Iris pigment epithelial cell (primary cell): Measurements from ENCODE around the gene TUT4.

Source experiments
- DNase-seq: peaks from one replicate; pipeline ENCODE4 v3.0.0-alpha.2; 2011; ENCODE audit warnings: low read depth

The TUT4 gene

DNA sequence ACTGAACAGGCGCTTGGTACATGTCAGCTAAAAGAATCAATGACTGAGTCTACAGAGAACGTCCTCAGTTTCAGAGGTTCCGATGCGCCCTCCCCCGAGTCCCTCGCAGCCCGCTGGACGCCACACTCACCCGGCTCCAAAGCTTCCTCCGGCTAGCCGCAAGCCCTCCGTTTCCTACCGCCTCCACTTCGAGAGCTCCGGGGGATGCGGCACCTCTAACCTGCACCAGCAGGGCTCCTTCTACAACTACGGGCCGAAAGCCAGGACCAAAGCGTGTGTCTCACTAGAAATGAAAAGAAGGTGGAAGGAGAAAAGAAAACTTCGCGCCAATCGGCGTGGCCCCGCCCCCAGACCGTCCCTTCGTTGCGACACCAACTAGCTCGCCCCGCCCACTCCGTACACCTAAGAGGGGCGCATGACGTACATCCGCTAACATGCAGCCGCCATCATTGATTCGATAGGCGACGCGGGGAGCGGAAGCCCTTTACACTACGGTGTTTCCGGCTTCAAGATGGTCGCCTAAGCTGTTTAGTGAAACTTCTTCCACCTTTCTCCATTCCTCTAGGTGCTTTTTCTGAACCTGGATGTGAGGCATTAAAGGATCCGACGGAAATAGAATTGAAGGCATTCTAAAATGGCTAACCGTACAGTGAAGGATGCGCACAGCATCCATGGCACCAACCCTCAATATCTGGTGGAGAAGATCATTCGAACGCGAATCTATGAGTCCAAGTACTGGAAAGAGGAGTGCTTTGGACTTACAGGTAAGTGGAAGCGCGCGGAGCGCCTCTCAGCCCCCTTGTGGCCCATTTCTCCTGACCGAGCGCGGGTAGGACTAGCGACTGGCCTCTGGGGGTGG is 148.5 kb downstream of the TUT4 start, which contains the start of the genes ORC1 and PRPF38A:
TSS of gene ORC1 (minus strand) at position 308 of the 859 bp plus-strand sequence. CDS start 2,200 bp downstream, outside the sequence.
TSS of gene PRPF38A (plus strand) at position 487 of the 859 bp plus-strand sequence. CDS start at position 635, 148 bp downstream.
- DNase-seq = peak; percentile 98

DNA sequence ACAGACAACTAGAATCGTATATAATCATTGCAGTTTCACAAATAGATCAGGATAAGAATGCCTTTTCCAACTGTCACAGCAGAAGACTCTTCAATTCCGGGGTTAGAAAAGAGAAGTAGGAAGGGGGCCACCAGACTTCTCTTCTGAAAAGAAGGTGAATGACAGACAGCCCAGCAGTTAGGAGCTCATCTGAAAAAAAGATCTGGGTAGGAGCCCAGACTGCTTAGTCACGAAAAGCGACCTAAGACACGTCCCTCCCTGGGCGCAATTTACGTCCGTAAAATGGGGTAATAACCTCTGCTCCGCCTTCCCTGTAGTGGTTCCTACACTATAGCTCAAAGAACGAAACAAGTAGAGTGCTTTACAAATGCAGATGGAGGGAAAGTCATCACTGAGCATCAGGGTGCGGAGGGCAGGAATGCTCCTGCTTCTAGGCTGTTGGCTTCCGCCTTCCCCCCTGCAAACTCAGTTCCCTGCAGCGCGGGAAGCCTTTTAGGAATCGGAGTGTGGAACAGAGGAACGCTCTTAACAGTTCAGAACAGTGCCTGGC is 149.3 kb downstream of the TUT4 start:
- DNase-seq = peak; percentile 89

GRCh38 chr1:52402860-52403240 is 150.0 kb downstream of the TUT4 start:
- DNase-seq = no peak

DNA sequence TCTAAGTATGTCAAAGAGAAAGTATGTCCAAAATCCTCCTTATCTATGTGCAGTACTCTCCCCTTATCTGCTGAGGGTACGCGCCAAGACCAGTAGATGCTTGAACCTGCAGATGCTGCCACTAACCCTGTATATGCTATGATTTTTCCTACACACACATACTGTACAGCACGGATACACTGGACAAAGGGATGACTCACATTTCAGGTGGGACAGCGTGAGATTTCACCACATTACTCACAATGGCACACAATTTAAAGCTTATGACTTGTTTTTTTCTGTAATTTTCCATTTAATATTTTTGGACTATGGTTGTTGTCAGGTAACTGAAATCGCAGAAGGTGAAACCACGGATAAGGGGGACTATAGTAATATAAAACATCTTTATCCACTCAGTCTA is 152.8 kb downstream of the TUT4 start:
- no peak for DNase-seq

DNA sequence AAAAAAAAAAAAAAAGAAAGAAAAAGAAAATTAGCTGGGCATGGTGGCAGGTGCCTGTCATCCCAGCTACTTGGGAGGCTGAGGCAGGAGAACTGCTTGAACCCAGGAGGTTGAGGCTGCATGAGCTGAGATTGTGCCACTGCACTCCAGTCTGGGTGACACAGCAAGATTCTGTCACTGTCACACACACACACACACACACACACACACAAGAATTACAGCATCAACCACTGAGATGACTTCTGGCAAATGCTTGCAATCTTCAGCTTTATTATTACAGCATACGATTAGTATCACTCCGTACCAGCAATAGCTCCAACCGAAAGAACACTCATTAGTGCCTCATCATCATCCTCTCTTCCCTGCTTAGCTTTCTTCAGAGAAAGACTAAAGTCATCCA is 153.3 kb downstream of the TUT4 start:
- no peak for DNase-seq

GRCh38 chr1:52393174-52393573 is 159.7 kb downstream of the TUT4 start:
- DNase-seq = no peak

DNA sequence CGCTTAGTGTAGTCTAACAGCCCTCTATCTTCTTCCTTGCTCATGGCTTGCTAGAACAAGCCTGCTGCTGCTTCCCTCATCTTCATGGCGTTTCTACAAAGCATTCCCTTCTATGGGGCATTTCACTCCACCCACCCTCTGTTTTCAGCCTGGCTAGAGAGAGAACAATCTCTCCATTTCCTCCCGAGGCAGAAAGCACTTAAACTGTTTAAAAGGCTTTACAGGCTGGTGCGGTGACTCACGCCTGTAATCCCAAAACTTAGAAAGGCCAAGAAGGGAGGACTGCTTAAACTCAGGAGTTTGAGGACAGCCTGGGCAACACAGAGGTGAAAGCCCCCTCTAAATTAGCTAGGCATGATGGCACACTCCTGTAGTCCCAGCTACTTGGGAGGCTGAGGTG is 166.4 kb downstream of the TUT4 start:
- DNase-seq = no peak

DNA sequence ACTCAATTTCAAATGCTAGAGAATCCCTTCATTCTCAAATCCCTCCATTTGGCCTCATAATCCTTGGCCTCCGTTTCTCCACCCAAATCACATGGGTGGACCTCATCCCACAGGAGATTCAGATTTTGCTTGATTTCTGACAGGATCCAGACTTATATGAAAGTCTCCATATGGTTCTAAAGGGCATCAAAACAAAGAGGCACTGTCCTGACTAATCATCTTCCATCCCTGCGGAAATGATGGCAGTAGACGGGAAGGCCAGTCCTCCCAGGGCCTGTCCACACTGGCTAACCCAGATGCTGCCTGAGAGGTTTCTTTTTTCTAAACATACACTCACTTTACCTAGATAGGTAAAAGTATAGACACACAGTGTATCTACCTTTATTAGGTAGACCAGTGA is 167.5 kb downstream of the TUT4 start:
- DNase-seq = no peak
